ENCODE results near the gene MRPL36.

DNA sequence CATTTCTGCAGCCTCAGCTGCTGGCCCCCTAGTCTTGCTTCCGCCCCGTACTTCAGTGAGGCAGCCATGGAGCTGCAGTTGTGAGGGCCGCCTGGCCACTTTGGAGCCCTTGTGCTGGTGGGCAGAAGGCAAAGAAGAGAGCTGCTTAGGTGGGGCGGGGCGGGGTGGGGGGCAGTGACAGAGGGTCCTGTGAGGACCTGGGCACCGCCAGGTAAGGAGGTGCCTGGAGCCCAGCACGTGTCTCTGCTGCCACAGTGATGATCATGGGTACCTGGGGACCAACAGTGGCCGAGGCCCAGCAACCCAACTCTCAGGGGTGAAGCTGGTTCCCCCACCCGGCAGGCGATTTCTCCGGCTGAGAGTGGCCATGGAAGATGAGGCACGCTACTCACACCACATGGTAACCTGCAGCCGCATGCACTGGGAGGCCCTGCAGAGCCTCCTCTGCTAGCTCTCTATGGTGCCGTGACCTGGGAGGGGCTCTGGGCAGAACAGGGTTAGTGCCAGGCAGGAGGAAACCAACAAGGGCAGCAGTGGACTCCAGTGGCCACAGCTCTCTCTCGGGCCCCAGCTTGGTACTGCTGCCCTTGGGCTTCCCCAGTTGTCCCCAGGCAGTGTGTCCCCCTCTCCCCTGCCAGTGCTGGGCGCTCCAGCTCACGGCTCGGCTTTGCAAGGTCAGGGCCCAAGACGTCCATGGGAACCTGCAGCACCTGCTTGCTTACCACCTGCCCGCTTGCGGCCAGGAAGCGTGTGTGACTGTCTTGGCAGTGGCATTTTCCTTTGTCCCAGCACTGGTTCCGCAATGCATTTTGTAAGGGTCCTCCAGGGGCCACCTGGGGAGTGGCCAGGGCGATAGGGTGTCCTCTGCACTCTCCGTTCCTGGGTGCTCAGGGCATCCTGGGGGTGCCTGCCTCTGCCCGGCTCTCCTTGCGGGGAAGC lies 25.5 kb upstream of the MRPL36 start:
- TF ChIP-seq EP300 (IDR thresholded peaks at IDR 0.05; ENCODE audit: low read depth): no peak
- TF ChIP-seq, protein P1, sequence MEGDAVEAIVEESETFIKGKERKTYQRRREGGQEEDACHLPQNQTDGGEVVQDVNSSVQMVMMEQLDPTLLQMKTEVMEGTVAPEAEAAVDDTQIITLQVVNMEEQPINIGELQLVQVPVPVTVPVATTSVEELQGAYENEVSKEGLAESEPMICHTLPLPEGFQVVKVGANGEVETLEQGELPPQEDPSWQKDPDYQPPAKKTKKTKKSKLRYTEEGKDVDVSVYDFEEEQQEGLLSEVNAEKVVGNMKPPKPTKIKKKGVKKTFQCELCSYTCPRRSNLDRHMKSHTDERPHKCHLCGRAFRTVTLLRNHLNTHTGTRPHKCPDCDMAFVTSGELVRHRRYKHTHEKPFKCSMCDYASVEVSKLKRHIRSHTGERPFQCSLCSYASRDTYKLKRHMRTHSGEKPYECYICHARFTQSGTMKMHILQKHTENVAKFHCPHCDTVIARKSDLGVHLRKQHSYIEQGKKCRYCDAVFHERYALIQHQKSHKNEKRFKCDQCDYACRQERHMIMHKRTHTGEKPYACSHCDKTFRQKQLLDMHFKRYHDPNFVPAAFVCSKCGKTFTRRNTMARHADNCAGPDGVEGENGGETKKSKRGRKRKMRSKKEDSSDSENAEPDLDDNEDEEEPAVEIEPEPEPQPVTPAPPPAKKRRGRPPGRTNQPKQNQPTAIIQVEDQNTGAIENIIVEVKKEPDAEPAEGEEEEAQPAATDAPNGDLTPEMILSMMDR (IDR thresholded peaks at IDR 0.05): no peak
